Type B pancreatic cell (in vitro differentiated cells): ENCODE measurements around the gene ARSG. TPM values are rescaled to one million over a fixed set of nuclear protein-coding genes. Genes with fewer than 3 reads are reported as not detected.
"Not testable (repeated sequence)": the region's sequence is repeated elsewhere in the genome, so short reads cannot be mapped to it uniquely, and the experiment has no call there.

Experiments used
- DNase-seq: peaks from one replicate; pipeline ENCODE4 v3.0.0; 2021; ENCODE audit warnings: mixed read lengths; ENCODE audit not compliant: unreplicated experiment; ENCODE audit errors: extremely low spot score
- H3K27ac Mint-ChIP-seq: 2 replicates; pipeline ENCODE4 v1.8.0; 2021; ENCODE audit warnings: mild to moderate bottlenecking, mixed read lengths
- H3K27me3 Mint-ChIP-seq: 2 replicates; pipeline ENCODE4 v1.8.0; 2021; ENCODE audit warnings: mixed read lengths
- H3K36me3 Mint-ChIP-seq: 2 replicates; pipeline ENCODE4 v1.8.0; 2021; ENCODE audit warnings: mixed read lengths
- H3K4me1 Mint-ChIP-seq: one replicate; pipeline ENCODE4 v1.8.0; 2021; ENCODE audit warnings: mixed read lengths; ENCODE audit not compliant: unreplicated experiment
- H3K4me3 Mint-ChIP-seq: 2 replicates; pipeline ENCODE4 v1.8.0; 2021; ENCODE audit warnings: mild to moderate bottlenecking, mixed read lengths
- H3K9me3 Mint-ChIP-seq: 2 replicates; pipeline ENCODE4 v1.8.0; 2021; ENCODE audit warnings: mixed read lengths
- total RNA-seq: library from RNA; stranded (reverse); gene quantifications from 2 replicates; pipeline ENCODE4 v1.2.1, GENCODE V29; 2021; ENCODE audit warnings: low replicate concordance
- TF ChIP-seq, protein P1 (sequence below): fragments of 200-600 bp; sonication (generic); conservative IDR thresholded peaks from 2 replicates; pipeline ENCODE4 v1.5.0; 2021; ENCODE audit warnings: antibody characterized with exemption, mild to moderate bottlenecking

The ARSG gene
- total RNA-seq, 1 donor from 2014 or later: 4.1 TPM

GRCh38 chr17:68248891-68249290 is 42.4 kb upstream of the ARSG start:
- Mint-ChIP-seq H3K4me1 (peaks cover 17% of the 10 kb centered on the region), H3K36me3 (peaks cover under 1% of the 10 kb centered on the region), H3K27me3 (no peaks in the 10 kb centered on the region), H3K9me3 (no peaks in the 10 kb centered on the region), H3K27ac (peak overlapping the region; percentile 92), H3K4me3 (peak overlapping the region; percentile 92)
- TF ChIP-seq, protein P1, sequence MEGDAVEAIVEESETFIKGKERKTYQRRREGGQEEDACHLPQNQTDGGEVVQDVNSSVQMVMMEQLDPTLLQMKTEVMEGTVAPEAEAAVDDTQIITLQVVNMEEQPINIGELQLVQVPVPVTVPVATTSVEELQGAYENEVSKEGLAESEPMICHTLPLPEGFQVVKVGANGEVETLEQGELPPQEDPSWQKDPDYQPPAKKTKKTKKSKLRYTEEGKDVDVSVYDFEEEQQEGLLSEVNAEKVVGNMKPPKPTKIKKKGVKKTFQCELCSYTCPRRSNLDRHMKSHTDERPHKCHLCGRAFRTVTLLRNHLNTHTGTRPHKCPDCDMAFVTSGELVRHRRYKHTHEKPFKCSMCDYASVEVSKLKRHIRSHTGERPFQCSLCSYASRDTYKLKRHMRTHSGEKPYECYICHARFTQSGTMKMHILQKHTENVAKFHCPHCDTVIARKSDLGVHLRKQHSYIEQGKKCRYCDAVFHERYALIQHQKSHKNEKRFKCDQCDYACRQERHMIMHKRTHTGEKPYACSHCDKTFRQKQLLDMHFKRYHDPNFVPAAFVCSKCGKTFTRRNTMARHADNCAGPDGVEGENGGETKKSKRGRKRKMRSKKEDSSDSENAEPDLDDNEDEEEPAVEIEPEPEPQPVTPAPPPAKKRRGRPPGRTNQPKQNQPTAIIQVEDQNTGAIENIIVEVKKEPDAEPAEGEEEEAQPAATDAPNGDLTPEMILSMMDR: no peak
- no peak for DNase-seq

DNA sequence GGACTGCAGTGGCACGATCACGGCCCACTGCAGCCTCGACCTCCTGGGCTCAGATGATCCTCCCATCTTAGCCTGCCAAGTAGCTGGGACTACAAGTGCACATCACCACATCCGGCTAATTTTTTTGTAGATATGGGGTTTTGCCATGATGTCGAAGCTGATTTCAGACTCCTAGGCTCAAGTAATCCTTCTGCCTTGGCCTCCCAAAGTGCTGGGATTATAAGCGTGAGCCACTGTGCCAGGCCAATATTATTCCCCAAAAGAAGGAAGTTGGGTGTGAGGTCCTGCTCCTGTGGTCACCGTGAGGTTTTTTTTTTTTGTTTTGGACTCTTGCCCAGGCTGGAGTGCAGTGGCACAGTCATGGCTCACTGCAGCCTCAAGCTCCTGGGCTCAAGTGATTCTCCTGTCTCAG is 41.9 kb upstream of the ARSG start:
- Mint-ChIP-seq H3K27ac (peak overlapping the region; percentile 92), H3K9me3 (no peaks in the 10 kb centered on the region), H3K4me3 (peak overlapping the region; percentile 92), H3K27me3 (no peaks in the 10 kb centered on the region), H3K36me3 (peaks cover 5% of the 10 kb centered on the region), H3K4me1 (peaks cover 17% of the 10 kb centered on the region)
- TF ChIP-seq, protein P1: no peak
- DNase-seq: no peak

DNA sequence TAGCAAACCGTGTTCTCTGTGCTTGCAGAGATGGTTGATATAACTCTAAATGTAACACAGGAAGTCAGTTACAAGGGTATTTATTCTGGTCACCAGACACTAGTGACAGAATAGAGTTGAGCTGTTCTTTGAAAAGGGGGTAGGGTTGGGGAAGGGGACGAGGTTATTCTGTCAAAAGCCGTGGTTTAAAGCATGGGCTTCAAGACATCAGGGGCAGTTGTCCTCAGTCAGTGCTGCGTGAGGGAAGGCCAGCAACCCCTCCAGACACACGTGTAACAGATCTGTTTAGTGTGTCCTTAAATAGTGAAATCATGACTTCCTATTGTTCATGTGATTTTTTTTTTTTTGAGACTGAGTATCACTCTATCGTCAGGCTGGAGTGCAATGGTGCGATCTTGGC is 37.9 kb upstream of the ARSG start:
- not testable (repeated sequence) for H3K27me3 Mint-ChIP-seq, H3K4me3 Mint-ChIP-seq, H3K27ac Mint-ChIP-seq, H3K9me3 Mint-ChIP-seq, H3K4me1 Mint-ChIP-seq, DNase-seq
- peaks cover 12% of the 10 kb centered on the region for H3K36me3 Mint-ChIP-seq

DNA sequence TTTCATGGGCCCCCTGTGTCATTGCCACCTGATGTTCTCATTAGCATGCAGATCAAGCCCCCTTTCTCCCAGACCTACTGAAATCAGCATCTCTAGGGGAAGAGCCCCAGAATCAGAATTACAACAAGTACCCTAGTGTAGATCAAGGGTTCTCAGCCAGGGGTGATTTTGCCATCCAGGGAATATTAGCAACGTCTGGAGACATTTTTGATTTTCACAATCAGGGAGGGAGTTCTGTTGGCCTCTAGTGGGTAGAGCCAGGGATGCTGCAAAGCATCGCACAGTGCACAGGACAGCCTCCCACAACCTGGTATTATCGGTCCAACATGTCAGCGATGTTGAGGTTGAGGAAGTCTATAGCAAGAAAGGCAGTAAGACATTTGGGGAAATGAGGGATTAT is 36.1 kb upstream of the ARSG start:
- no peak overlapping the region for H3K4me3 Mint-ChIP-seq

GRCh38 chr17:68255731-68256538 is 35.4 kb upstream of the ARSG start:
- TF ChIP-seq, protein P1: no peak
- Mint-ChIP-seq H3K27ac (no peak overlapping the region), H3K36me3 (peaks cover 12% of the 10 kb centered on the region), H3K27me3 (peaks cover 2% of the 10 kb centered on the region), H3K4me1 (peaks cover 7% of the 10 kb centered on the region), H3K9me3 (no peaks in the 10 kb centered on the region), H3K4me3 (no peak overlapping the region)
- no peak for DNase-seq

More for the DNA sequence above, 36.1 kb upstream of the ARSG start:
- Mint-ChIP-seq H3K27ac (no peak overlapping the region), H3K4me1 (peaks cover 7% of the 10 kb centered on the region), H3K9me3 (no peaks in the 10 kb centered on the region), H3K27me3 (peaks cover 2% of the 10 kb centered on the region), H3K36me3 (peaks cover 12% of the 10 kb centered on the region)
- TF ChIP-seq, protein P1: no peak
- no peak for DNase-seq

- H3K9me3 Mint-ChIP-seq, H3K4me1 Mint-ChIP-seq, DNase-seq, H3K4me3 Mint-ChIP-seq, H3K27ac Mint-ChIP-seq, H3K27me3 Mint-ChIP-seq: not testable (repeated sequence)
- peaks cover 12% of the 10 kb centered on the region for H3K36me3 Mint-ChIP-seq
These were observed 34.6 kb upstream of the ARSG start for GRCh38 chr17:68256701-68257100.
